ENCODE data around the gene KRTAP3-1.
"Not testable (repeated sequence)": the region's sequence is repeated elsewhere in the genome, so short reads cannot be mapped to it uniquely, and the experiment has no call there.

KRTAP3-1 gene

GRCh38 chr17:41042953-41043352 is 34.0 kb upstream of the KRTAP3-1 start:
- in situ Hi-C loops (cut with MboI; ENCODE audit: low pct_unique_long_range_greater_than_20kb, low sequenced_read_pairs, unreplicated experiment) = no loop called here
- no peak for TF ChIP-seq CTCF (IDR thresholded peaks at IDR 0.05; ENCODE audit: extremely low read depth, insufficient read depth, missing control alignments)
- no peak for DNase-seq (ENCODE audit: low spot score)

- DNase-seq (ENCODE audit: low spot score); in situ Hi-C loops (cut with MboI; ENCODE audit: low pct_unique_long_range_greater_than_20kb, low sequenced_read_pairs, unreplicated experiment): not testable (repeated sequence)
These were observed 32.0 kb upstream of the KRTAP3-1 start, which contains the start of gene KRTAP1-1 for GRCh38 chr17:41040783-41041571. Gene KRTAP1-1 (minus strand): TSS chr17:41041450. CDS start chr17:41041397, 53 bp downstream.

- DNase-seq (ENCODE audit: low spot score) = no peak
- in situ Hi-C loops (cut with MboI; ENCODE audit: low pct_unique_long_range_greater_than_20kb, low sequenced_read_pairs, unreplicated experiment) = no loop called here
- no peak for TF ChIP-seq CTCF (IDR thresholded peaks at IDR 0.05; ENCODE audit: extremely low read depth, insufficient read depth, missing control alignments)
These were observed 29.0 kb upstream of the KRTAP3-1 start for GRCh38 chr17:41037853-41038350.

- in situ Hi-C loops (cut with MboI; ENCODE audit: low pct_unique_long_range_greater_than_20kb, low sequenced_read_pairs, unreplicated experiment); DNase-seq (ENCODE audit: low spot score): not testable (repeated sequence)
These were observed 25.5 kb upstream of the KRTAP3-1 start, which contains the start of gene KRTAP1-3 for GRCh38 chr17:41034346-41034935. Gene KRTAP1-3 (minus strand): TSS chr17:41034874. CDS start chr17:41034821, 53 bp downstream.

- TF ChIP-seq CTCF (IDR thresholded peaks at IDR 0.05; ENCODE audit: extremely low read depth, insufficient read depth, missing control alignments) = no peak
- no peak for DNase-seq (ENCODE audit: low spot score)
- in situ Hi-C loops (cut with MboI; ENCODE audit: low pct_unique_long_range_greater_than_20kb, low sequenced_read_pairs, unreplicated experiment) = no loop called here
These were observed 20.8 kb upstream of the KRTAP3-1 start, which contains the start of gene KRTAP1-4 for GRCh38 chr17:41029633-41030245. Gene KRTAP1-4 (minus strand): TSS chr17:41030195. CDS start chr17:41030078, 117 bp downstream.

- in situ Hi-C loops (cut with MboI; ENCODE audit: low pct_unique_long_range_greater_than_20kb, low sequenced_read_pairs, unreplicated experiment) = no loop called here
- no peak for DNase-seq (ENCODE audit: low spot score)
- no peak for TF ChIP-seq CTCF (IDR thresholded peaks at IDR 0.05; ENCODE audit: extremely low read depth, insufficient read depth, missing control alignments)
These were observed 18.0 kb upstream of the KRTAP3-1 start, which contains the start of gene KRTAP1-5 for GRCh38 chr17:41026715-41027471. Gene KRTAP1-5 (minus strand): TSS chr17:41027208. CDS start chr17:41027155, 53 bp downstream.

- DNase-seq (ENCODE audit: low spot score) = no peak
- no peak for TF ChIP-seq CTCF (IDR thresholded peaks at IDR 0.05; ENCODE audit: extremely low read depth, insufficient read depth, missing control alignments)
- in situ Hi-C loops (cut with MboI; ENCODE audit: low pct_unique_long_range_greater_than_20kb, low sequenced_read_pairs, unreplicated experiment) = no loop called here
These were observed 15.8 kb upstream of the KRTAP3-1 start for GRCh38 chr17:41024697-41025096.
